CD4-positive, alpha-beta T cell treated with Interferon alpha-2 for 1 hour (primary cell): ENCODE results near the gene TMEM164.
A peak's percentile ranks its signal among the peaks of the same experiment; 100 is the strongest.
"Not testable (repeated sequence)": the region's sequence is repeated elsewhere in the genome, so short reads cannot be mapped to it uniquely, and the experiment has no call there.

ENCODE experiments used
- DNase-seq, 2 donors: peaks; one replicate each; pipeline ENCODE4 v3.0.0-alpha.2; 2020 to 2022

TMEM164 gene

GRCh38 chrX:110138557-110138956 lies 135.6 kb downstream of the TMEM164 start:
- DNase-seq: no peak

- no peak for DNase-seq
Measured at GRCh38 chrX:110139172-110139571, 136.3 kb downstream of the TMEM164 start.

DNA sequence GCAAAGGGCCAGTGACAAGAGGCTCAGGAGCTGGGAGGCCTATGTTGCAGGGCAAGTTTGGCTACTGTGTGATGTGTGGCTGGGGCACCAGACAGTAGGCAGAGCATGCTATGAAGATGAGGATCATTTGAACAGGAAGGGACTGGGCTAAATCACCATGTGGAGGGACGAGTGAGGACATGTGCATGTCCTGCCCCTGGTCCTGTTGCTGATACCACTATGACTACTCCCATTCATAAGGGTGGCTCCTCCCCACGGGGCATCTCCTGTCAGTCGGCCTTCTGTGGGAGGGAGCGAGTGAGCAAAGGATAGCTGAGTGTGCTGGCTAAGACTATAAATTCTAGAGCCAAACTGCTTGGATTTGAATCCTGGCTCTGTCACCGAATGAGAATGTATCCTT lies 139.2 kb downstream of the TMEM164 start:
- DNase-seq: no peak

GRCh38 chrX:110143454-110144210 lies 140.7 kb downstream of the TMEM164 start:
- DNase-seq: no peak

GRCh38 chrX:110145311-110145710 lies 142.4 kb downstream of the TMEM164 start:
- DNase-seq: no peak

GRCh38 chrX:110145854-110146253 lies 142.9 kb downstream of the TMEM164 start:
- peak in 1 of 2 donors; percentile 24 for DNase-seq

DNA sequence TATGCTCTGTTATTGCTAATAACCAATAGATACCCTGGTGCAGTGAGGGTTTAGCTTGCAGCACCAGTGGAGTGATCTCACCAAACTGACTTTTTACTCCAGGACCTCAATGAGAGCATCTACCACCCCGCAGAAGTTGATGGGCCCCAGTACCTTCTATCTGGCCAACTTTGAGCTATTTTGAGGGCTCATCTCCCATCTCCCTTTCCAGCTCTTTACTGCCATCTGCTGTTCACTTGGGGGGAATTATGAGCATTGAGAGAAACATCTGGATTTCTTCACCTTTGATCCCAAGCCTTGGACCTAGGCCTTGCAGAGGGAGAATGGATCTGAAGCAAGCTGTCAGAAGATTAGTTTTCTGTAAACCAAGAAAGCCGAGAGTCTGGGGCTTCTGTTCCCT lies 143.6 kb downstream of the TMEM164 start:
- DNase-seq: peak; percentile 27 to 54

GRCh38 chrX:110153244-110153643 lies 150.3 kb downstream of the TMEM164 start:
- DNase-seq: no peak

DNA sequence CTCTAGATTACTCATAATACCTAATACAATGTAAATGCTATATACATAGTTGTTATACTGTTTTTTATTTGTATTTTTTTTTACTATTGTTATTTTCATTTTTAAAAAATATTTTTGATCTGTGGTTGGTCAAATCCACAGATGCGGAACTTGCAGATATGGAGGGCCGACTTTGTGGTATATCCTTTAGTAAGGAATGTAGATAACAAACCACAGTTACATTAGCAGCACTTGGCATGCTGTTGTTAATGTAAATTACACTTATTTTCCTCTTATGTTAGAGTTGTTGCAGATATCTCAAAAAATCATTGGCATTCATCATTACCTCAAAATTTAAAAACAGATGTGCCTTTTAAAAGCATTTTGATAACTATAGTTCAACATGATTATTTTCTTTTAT lies 151.0 kb downstream of the TMEM164 start:
- DNase-seq: no peak

- DNase-seq: not testable (repeated sequence)
Measured at GRCh38 chrX:110154328-110154727, 151.4 kb downstream of the TMEM164 start.

DNA sequence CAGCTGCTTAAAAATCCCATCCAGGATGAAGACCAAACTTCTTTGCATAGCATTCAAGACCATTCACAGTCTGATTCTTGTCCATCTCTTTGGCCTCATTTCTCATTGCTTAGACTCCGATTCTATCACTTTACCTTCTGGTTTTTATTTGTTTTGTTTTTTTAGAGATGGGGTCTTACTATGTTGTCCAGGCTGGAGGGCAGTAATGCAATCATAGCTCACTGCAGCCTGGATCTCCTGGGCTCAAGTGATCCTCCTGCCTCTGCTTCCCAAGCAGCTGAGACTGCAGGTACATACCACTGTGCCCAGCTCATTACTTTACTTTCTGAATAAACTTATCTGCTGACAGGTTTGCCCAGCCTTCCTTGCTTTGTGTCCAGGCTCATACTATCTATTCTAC lies 152.8 kb downstream of the TMEM164 start:
- no peak for DNase-seq

DNA sequence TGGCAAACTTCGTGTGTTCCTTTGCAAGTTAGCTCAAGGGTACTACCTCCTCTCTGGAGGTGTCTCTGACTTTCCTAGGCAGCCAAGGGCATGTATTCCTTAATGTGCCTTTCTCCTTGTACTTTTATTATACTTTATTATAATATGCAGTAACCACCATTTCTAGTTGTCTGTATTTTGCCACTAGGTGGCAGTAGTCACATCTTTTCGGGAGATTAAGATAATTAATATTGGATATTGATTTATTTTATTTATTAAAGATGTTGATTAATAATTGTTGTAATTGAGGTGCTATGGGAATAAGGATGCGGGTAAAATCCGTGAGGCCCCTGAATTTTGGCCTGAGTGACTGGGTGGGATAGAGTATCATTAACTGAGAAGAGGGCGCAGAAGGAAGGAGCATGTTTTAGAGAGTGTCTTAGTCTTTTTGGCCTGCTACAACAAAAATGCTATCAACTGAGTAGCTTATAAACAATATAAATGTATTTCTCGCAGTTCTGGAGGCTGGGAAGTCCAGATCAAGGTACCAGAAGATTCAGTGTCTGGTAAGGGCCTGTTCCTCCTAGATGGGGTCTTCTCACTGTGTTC lies 153.3 kb downstream of the TMEM164 start:
- peak in 1 of 2 donors; percentile 34 for DNase-seq

DNA sequence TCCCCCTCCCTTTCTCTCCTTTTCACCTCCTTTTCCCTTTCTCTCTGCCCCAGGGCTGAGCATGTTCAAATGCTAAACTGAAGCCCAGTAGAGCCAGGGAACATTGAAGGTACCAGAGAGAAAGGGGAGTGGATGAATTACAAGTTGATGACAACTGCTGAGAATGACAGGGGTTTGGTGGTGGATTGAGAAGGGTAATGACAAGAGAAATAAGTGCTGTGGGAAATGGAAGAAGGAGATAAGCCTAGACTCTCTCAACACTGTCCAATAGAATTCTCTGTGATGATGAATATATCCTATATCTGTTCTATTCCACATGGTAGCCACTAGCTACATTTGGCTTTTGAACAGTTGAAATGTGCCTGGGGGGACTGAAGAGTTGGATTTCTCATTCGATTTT lies 154.5 kb downstream of the TMEM164 start:
- no peak for DNase-seq

GRCh38 chrX:110159235-110159634 lies 156.3 kb downstream of the TMEM164 start:
- no peak for DNase-seq

GRCh38 chrX:110159865-110160264 lies 157.0 kb downstream of the TMEM164 start:
- DNase-seq: no peak

- DNase-seq: no peak
Measured at GRCh38 chrX:110161361-110161686, 158.4 kb downstream of the TMEM164 start.

- DNase-seq: no peak
Measured at GRCh38 chrX:110162131-110162530, 159.2 kb downstream of the TMEM164 start.

DNA sequence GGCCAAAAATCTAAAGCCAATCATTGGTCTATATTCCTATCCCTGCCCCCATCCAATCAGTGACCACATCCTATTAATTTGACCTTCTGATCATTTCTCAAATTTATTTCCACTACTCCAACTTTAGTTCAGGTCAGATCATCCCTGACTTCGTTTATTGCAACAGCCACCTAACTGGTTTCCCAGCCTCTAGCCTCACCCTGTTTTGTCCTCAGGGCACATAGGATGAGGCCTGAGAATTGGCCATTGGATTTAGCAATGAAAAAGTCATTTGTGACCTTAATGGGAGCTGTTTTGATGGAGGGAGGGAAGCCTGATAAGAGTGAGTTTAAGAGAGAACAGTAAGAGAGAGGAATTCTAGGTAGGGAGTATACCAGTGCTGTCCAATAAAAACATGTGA lies 160.0 kb downstream of the TMEM164 start:
- DNase-seq: no peak

DNA sequence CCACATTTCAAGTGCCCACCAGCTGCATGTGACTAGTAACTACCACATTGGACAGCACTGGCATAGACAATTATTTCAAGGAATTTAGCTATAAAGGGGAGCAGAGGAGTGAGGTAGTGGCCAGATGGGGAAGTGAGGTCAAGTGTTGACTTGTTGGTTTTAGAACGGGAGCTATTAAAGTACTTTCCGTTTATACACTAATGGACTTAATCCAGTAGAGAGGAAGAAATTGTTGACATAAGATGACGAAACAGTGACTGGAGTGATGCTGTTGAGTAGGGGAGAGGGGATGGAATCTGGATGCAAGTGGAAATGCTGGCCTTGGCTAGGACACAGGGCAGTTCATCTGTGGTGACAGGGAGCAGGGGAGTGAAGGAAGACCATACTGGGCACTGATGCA lies 160.6 kb downstream of the TMEM164 start:
- no peak for DNase-seq

- peak; percentile 27 to 58 for DNase-seq
Measured at GRCh38 chrX:110167952-110168451, 165.1 kb downstream of the TMEM164 start.

DNA sequence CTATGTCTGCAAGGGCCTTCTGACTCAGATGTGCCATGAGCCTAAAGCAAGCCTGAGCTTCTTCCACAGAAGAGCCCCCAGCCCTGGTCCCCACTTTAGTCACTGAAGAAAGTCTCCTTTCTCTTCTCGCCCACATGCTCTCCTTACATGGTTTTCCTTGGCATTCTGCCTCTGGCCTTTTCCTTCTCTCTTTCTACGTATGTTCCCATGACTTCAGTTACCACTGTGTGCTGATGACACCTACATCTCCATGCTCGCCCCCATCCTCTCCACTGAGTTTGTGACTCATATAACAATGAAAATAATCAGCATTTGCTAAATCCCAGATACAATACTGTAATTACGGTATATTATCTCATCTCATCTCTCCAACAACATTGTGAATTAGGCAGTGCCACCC lies 165.7 kb downstream of the TMEM164 start:
- DNase-seq: no peak

GRCh38 chrX:110170029-110170428 lies 167.1 kb downstream of the TMEM164 start:
- no peak for DNase-seq

DNA sequence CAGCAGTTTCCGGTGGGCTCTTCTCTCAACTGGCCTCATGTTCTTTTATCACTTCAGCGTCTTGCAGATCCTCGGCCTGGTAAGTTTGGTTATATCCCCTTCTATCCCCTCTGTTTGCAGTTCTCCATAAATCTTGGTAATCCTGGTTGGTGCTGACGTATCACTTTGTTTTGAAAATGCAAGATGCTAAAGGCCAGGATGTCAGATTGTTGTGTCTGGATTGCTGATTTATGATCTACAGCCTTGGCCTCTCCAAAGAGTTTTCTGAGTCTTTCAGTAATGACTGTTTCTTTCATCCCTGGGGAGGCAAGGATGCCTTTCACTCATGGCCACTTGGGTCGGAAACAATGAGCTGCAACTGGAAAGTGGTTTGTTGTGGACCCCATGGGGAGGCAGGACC lies 168.5 kb downstream of the TMEM164 start:
- no peak for DNase-seq

DNA sequence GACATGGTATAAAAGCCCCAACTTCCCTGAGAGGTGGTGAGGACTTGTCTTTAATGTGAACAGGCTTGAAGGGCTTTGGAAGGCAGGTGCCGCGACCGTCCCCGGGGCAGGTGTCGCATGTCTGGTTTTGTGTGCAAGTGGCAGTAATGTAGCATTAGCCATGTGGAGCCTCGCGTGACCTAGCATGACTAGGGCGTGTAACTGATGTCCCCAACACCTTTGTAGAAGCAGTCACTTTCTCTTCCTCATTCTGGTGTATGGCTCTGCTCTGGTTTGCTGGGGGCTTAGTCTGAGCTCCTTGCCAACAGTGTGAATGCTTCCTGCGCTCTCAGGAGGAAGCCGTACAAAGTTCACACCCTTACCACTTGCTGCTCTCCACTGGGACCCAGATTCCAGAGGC lies 169.3 kb downstream of the TMEM164 start:
- DNase-seq: peak in 1 of 2 donors; percentile 53
